ENCODE data around the gene CCDC82. TPM values are rescaled to one million over a fixed set of nuclear protein-coding genes. Genes with fewer than 3 reads are reported as not detected.
A peak's percentile ranks its signal among the peaks of the same experiment; 100 is the strongest.

CCDC82 gene
- polyA plus RNA-seq, 2 of the 4 experiments (the other 2 are of a cell fraction) = 17.6 to 27.6 TPM

GRCh38 chr11:96390488-96390792 lies 728 bp upstream of the CCDC82 start (continued):
- no peak for TF ChIP-seq ATOH8 (CRISPR knock-in tag; IDR thresholded peaks at IDR 0.05; ENCODE audit: low read depth)

- H3K4me3 ChIP-seq = peak overlapping the region; percentile 90
- POLR2A ChIA-PET = interaction anchor here (0.7 to 1.7 kb wide), 12 partner anchors 18 to 1322 kb away, joined by 3 to 8 read pairs (median 4); partner anchors contain the start of genes CEP57, FAM76B and MAML2
- H3K9me3 ChIP-seq = no peaks in the 10 kb centered on the region
- no peak for FAIRE-seq
- H3K27ac ChIP-seq = peak overlapping the region; percentile 90 to 94
- peak in 1 of 2 experiments; percentile 9 for DNase-seq (ENCODE audit: low read depth in 1 of 2, low spot score in 1 of 2)
- peaks cover 11% of the 10 kb centered on the region; the same call in 1 of the 3 replicates for H3K4me1 ChIP-seq
- ATAC-seq = peak; percentile 77 to 82
- no peak for TF ChIP-seq HEYL (CRISPR knock-in tag; IDR thresholded peaks at IDR 0.05)
- TF ChIP-seq MYC (IDR thresholded peaks at IDR 0.05; ENCODE audit: borderline replicate concordance, low read length) = no peak
- no peak for TF ChIP-seq SMC3 (IDR thresholded peaks at IDR 0.05)
- TF ChIP-seq CBX2 (IDR thresholded peaks at IDR 0.05; ENCODE audit: borderline replicate concordance, low read depth) = no peak
- no peak for TF ChIP-seq PHF8 (IDR thresholded peaks at IDR 0.05; ENCODE audit: borderline replicate concordance, low read depth)
- TF ChIP-seq TFCP2L1 (CRISPR knock-in tag; IDR thresholded peaks at IDR 0.05) = no peak
- no peak for TF ChIP-seq KDM5A (IDR thresholded peaks at IDR 0.05)
- no peak for TF ChIP-seq HES2 (IDR thresholded peaks at IDR 0.05)
- no peak for TF ChIP-seq FOSB (CRISPR knock-in tag; IDR thresholded peaks at IDR 0.05)
- TF ChIP-seq JUN (IDR thresholded peaks at IDR 0.05) = no peak
- no peak for TF ChIP-seq ZSCAN20 (CRISPR knock-in tag; IDR thresholded peaks at IDR 0.05)
- WGBS (ENCODE audit: missing lambda C conversion rate) = 4% methylated on average over 18 of the region's 30 CpGs
- CTCF ChIA-PET = interaction anchor here (0.9 to 1.4 kb wide), 4 partner anchors 33 to 553 kb away, joined by 3 to 4 read pairs (median 4); partner anchors contain the start of gene MAML2
- H3K4me2 ChIP-seq = peak overlapping the region; percentile 76
Observed at GRCh38 chr11:96388891-96389719, 607 bp downstream of the CCDC82 start.

GRCh38 chr11:96385187-96385586 lies 4.5 kb downstream of the CCDC82 start:
- H3K4me3 ChIP-seq = no peak overlapping the region
- TF ChIP-seq RCOR1 (IDR thresholded peaks at IDR 0.05; ENCODE audit: low read depth, low read length) (no peak), HOXA7 (CRISPR knock-in tag; IDR thresholded peaks at IDR 0.05) (no peak), KDM5A (IDR thresholded peaks at IDR 0.05) (no peak), NPAS2 (CRISPR knock-in tag; IDR thresholded peaks at IDR 0.05; ENCODE audit: borderline replicate concordance) (no peak)
- TF ChIP-seq, protein P1, sequence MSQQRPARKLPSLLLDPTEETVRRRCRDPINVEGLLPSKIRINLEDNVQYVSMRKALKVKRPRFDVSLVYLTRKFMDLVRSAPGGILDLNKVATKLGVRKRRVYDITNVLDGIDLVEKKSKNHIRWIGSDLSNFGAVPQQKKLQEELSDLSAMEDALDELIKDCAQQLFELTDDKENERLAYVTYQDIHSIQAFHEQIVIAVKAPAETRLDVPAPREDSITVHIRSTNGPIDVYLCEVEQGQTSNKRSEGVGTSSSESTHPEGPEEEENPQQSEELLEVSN (IDR thresholded peaks at IDR 0.05; ENCODE audit: borderline replicate concordance, low read depth) = no peak
- no peak overlapping the region for H3K27ac ChIP-seq
- H3K4me1 ChIP-seq = peaks cover 11% of the 10 kb centered on the region; the same call in 1 of the 3 replicates
- ATAC-seq = no peak
- H3K4me2 ChIP-seq = no peak overlapping the region
- no peak for DNase-seq (ENCODE audit: low read depth in 1 of 2, low spot score in 1 of 2)
- H3K9me3 ChIP-seq = no peaks in the 10 kb centered on the region
- ChIA-PET CTCF (interaction anchor here (1.7 kb wide), 1 partner anchor 42 kb away, joined by 5 read pairs; no protein-coding TSS in a partner anchor), POLR2A (no interaction called here)
- no peak for FAIRE-seq
- WGBS (ENCODE audit: missing lambda C conversion rate) = 87% methylated on average over 2 of the region's 2 CpGs

DNA sequence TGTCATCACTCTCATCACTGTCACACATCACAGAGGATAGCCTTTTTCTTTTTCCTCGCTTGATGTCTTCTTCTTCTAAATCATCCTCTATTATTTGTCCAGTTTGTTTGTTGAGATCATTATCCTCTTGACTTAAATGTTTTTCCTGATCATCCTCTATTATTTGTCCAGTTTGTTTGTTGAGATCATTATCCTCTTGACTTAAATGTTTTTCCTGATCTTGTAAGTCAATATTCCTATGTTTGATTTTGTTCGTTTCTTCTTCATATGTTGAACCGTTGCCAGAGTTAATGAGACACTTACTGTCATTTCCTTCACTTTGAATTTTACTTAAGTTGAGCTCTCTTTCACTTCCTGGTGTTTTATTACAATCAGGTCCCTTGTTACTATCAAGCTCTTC lies 5.6 kb downstream of the CCDC82 start:
- H3K4me3 ChIP-seq = no peak overlapping the region
- FAIRE-seq (no peak), ATAC-seq (no peak), DNase-seq (ENCODE audit: low read depth in 1 of 2, low spot score in 1 of 2) (no peak)
- CTCF ChIA-PET = interaction anchor here (0.7 to 1.7 kb wide), 2 partner anchors 15 to 41 kb away, joined by 3 to 5 read pairs; no protein-coding TSS in a partner anchor
- POLR2A ChIA-PET = no interaction called here
- no peak overlapping the region for H3K27ac ChIP-seq
- no peak overlapping the region for H3K4me2 ChIP-seq
- H3K4me1 ChIP-seq = peaks cover 11% of the 10 kb centered on the region; the same call in 1 of the 3 replicates
- H3K9me3 ChIP-seq = no peaks in the 10 kb centered on the region
- WGBS (ENCODE audit: missing lambda C conversion rate) = 57% methylated on average over 3 of the region's 3 CpGs
- no peak for TF ChIP-seq HDAC2 (IDR thresholded peaks at IDR 0.05)
- TF ChIP-seq REST (IDR thresholded peaks at IDR 0.05) = no peak
- no peak for TF ChIP-seq JUNB (IDR thresholded peaks at IDR 0.05)
- no peak for TF ChIP-seq KDM1A (IDR thresholded peaks at IDR 0.05; ENCODE audit: low read depth)
- TF ChIP-seq, protein P2, sequence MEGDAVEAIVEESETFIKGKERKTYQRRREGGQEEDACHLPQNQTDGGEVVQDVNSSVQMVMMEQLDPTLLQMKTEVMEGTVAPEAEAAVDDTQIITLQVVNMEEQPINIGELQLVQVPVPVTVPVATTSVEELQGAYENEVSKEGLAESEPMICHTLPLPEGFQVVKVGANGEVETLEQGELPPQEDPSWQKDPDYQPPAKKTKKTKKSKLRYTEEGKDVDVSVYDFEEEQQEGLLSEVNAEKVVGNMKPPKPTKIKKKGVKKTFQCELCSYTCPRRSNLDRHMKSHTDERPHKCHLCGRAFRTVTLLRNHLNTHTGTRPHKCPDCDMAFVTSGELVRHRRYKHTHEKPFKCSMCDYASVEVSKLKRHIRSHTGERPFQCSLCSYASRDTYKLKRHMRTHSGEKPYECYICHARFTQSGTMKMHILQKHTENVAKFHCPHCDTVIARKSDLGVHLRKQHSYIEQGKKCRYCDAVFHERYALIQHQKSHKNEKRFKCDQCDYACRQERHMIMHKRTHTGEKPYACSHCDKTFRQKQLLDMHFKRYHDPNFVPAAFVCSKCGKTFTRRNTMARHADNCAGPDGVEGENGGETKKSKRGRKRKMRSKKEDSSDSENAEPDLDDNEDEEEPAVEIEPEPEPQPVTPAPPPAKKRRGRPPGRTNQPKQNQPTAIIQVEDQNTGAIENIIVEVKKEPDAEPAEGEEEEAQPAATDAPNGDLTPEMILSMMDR (IDR thresholded peaks at IDR 0.05) = no peak
- TF ChIP-seq CBX8 (IDR thresholded peaks at IDR 0.05) = no peak
- TF ChIP-seq PHF8 (IDR thresholded peaks at IDR 0.05; ENCODE audit: borderline replicate concordance, low read depth) = no peak
- no peak for TF ChIP-seq CEBPB (IDR thresholded peaks at IDR 0.05)
- no peak for TF ChIP-seq KDM5A (IDR thresholded peaks at IDR 0.05)
- no peak for TF ChIP-seq NFE2L2 (conservative IDR thresholded peaks at IDR 0.05; ENCODE audit: low read length)
- no peak for TF ChIP-seq TP53 (CRISPR knock-in tag; IDR thresholded peaks at IDR 0.05)

Data from A549 (cell line).